ENCODE measurements around the gene GLT6D1.

DNA sequence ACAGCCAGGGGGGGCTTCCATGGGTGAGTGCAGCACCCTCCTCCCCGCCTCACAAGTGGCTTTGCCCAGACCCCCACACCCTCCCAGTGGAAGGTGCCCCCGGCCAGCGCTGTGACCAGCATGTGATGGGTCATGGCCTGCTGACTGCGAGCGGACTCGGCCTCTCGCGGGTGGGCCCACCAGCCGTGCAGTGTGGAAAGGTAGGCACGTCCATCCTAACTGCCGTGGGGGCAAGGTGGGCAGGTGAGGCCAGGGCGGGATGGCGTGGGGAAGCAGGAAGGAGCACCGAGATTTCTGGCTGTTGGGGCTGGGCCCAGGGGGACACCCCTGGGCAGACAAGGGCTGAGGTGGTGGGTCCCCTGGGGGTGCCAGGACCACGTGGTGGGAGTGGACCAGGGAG lies 47.9 kb upstream of the GLT6D1 start:
- TF ChIP-seq, protein P1, sequence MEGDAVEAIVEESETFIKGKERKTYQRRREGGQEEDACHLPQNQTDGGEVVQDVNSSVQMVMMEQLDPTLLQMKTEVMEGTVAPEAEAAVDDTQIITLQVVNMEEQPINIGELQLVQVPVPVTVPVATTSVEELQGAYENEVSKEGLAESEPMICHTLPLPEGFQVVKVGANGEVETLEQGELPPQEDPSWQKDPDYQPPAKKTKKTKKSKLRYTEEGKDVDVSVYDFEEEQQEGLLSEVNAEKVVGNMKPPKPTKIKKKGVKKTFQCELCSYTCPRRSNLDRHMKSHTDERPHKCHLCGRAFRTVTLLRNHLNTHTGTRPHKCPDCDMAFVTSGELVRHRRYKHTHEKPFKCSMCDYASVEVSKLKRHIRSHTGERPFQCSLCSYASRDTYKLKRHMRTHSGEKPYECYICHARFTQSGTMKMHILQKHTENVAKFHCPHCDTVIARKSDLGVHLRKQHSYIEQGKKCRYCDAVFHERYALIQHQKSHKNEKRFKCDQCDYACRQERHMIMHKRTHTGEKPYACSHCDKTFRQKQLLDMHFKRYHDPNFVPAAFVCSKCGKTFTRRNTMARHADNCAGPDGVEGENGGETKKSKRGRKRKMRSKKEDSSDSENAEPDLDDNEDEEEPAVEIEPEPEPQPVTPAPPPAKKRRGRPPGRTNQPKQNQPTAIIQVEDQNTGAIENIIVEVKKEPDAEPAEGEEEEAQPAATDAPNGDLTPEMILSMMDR (IDR thresholded peaks at IDR 0.05 in 8 of 11, conservative IDR thresholded peaks at IDR 0.05 in 3 of 11) = no peak
- no peak for TF ChIP-seq POLR2A (IDR thresholded peaks at IDR 0.05)

Data from spleen (tissue), 7 donors.